H1 (cell line): ENCODE data around the gene MTFR1L. TPM values are rescaled to one million over a fixed set of nuclear protein-coding genes. Genes with fewer than 3 reads are reported as not detected.

Experiments
- CTCF ChIA-PET: fragments of 300-600 bp; sonication (Branson Sonifier 250); formaldehyde crosslinking; loops from one replicate; lab custom pipeline; 2021; ENCODE audit not compliant: partially characterized antibody; lab: Charles Lee
- POLR2A ChIA-PET: fragments of 300-600 bp; sonication (Branson Sonifier 250); formaldehyde crosslinking; loops from one replicate; lab custom pipeline; 2021; ENCODE audit warnings: inconsistent platforms; ENCODE audit not compliant: partially characterized antibody; lab: Charles Lee
- DNase-seq, 2 experiments: peaks; one replicate each; pipeline versions ENCODE4 v3.0.0 to v3.0.0-alpha.2; 2010 to 2022; ENCODE audit warnings: low spot score in 2 of 2, low read depth in 1 of 2, mixed read lengths in 1 of 2
- FAIRE-seq: peaks from 2 replicates; lab custom pipeline; 2011; peaks lifted over from hg19 to GRCh38; lab: Jason Lieb, UNC
- H2AFZ ChIP-seq: 2 replicates; pipeline ENCODE4 v1.8.1; 2012; ENCODE audit warnings: low read length, inconsistent platforms
- H2AK5ac ChIP-seq: 2 replicates; pipeline ENCODE4 v1.6.1; 2013; ENCODE audit warnings: low read depth, low read length
- H2BK120ac ChIP-seq: replicated peaks from 2 replicates; pipeline ENCODE3; 2013; ENCODE audit warnings: low read depth, low read length, inconsistent platforms
- H2BK12ac ChIP-seq: 2 replicates; pipeline ENCODE4 v1.6.1; 2013; ENCODE audit warnings: low read depth, low read length
- H2BK15ac ChIP-seq: 2 replicates; pipeline ENCODE4 v1.6.1; 2013; ENCODE audit warnings: low read length
- H2BK20ac ChIP-seq: 2 replicates; pipeline ENCODE4 v1.6.1; 2013; ENCODE audit warnings: low read length
- H2BK5ac ChIP-seq: 2 replicates; pipeline ENCODE4 v1.6.1; 2013; ENCODE audit warnings: low read depth, low read length
- H3K14ac ChIP-seq: 2 replicates; pipeline ENCODE4 v1.6.1; 2013; ENCODE audit warnings: inconsistent platforms; ENCODE audit not compliant: insufficient read length
- H3K18ac ChIP-seq: 2 replicates; pipeline ENCODE4 v1.6.1; 2013; ENCODE audit warnings: low read length; ENCODE audit errors: extremely low read depth
- H3K23ac ChIP-seq: 2 replicates; pipeline ENCODE4 v1.6.1; 2013; ENCODE audit warnings: inconsistent platforms; ENCODE audit not compliant: insufficient read length
- H3K23me2 ChIP-seq: 2 replicates; pipeline ENCODE4 v1.6.1; 2013; ENCODE audit warnings: low read depth, low read length
- H3K27ac ChIP-seq: 2 replicates; pipeline ENCODE4 v1.6.1; 2011; ENCODE audit warnings: low read depth, low read length, inconsistent platforms
- H3K27me3 ChIP-seq, 4 experiments: replicated peaks in 1 of 4; 1 replicate in 1 of 4; 2 replicates in 3 of 4; pipeline versions ENCODE4 v1.6.1 to v1.8.1; 2011 to 2013; ENCODE audit warnings: low read length in 3 of 4, mild to moderate bottlenecking in 3 of 4, inconsistent platforms in 2 of 4, mixed read lengths in 2 of 4, moderate library complexity in 1 of 4; ENCODE audit not compliant: control insufficient read depth in 3 of 4, insufficient read depth in 3 of 4; ENCODE audit errors: extremely low read depth in 1 of 4
- H3K36me3 ChIP-seq, 4 experiments: 2 replicates each; pipeline versions ENCODE4 v1.6.1 to v1.8.1; 2011 to 2013; ENCODE audit warnings: mild to moderate bottlenecking in 4 of 4, low read length in 3 of 4, moderate library complexity in 2 of 4, control low read depth in 1 of 4, inconsistent platforms in 1 of 4; ENCODE audit not compliant: insufficient read depth in 4 of 4, control insufficient read depth in 2 of 4
- H3K4ac ChIP-seq: replicated peaks from 2 replicates; pipeline ENCODE3; 2013; ENCODE audit warnings: low read length, low read depth, mixed read lengths, inconsistent platforms; ENCODE audit not compliant: insufficient read length
- H3K4me1 ChIP-seq, 4 experiments: replicated peaks in 1 of 4; 1 replicate in 1 of 4; 2 replicates in 3 of 4; pipeline versions ENCODE4 v1.6.1 to v1.8.1; 2011 to 2013; ENCODE audit warnings: low read length in 3 of 4, inconsistent platforms in 2 of 4, mixed read lengths in 1 of 4; ENCODE audit not compliant: insufficient read depth in 4 of 4, control insufficient read depth in 3 of 4
- H3K4me2 ChIP-seq, 2 experiments: 2 replicates each; pipeline versions ENCODE4 v1.6.1 to v1.8.1; 2011 to 2013; ENCODE audit warnings: low read depth in 2 of 2, low read length in 2 of 2, control low read depth in 1 of 2, inconsistent platforms in 1 of 2, mild to moderate bottlenecking in 1 of 2; ENCODE audit not compliant: insufficient read depth in 1 of 2
- H3K4me3 ChIP-seq, 4 experiments: fragments of 200-600, 300-600 bp in 1 of 4; sonication (generic), shearing (Covaris generic), sonication (Bioruptor Twin) in 1 of 4; 2 replicates each; pipeline versions ENCODE4 v1.5.1 to v1.8.1; 2011 to 2016; ENCODE audit warnings: low read length in 4 of 4, low read depth in 3 of 4, control low read depth in 2 of 4, inconsistent platforms in 2 of 4, mild to moderate bottlenecking in 2 of 4, mixed read lengths in 1 of 4, moderate library complexity in 1 of 4; ENCODE audit not compliant: insufficient read depth in 2 of 4; ENCODE audit errors: extremely low read depth in 1 of 4
- H3K56ac ChIP-seq: replicated peaks from 2 replicates; pipeline ENCODE3; 2013; ENCODE audit warnings: low read depth, mild to moderate bottlenecking, mixed read lengths, low read length, inconsistent platforms; ENCODE audit not compliant: insufficient read length
- H3K79me1 ChIP-seq: 2 replicates; pipeline ENCODE4 v1.6.1; 2013; ENCODE audit warnings: low read depth, low read length, control low read depth
- H3K79me2 ChIP-seq, 2 experiments: 2 replicates each; pipeline versions ENCODE4 v1.6.1 to v1.8.1; 2012 to 2013; ENCODE audit warnings: low read length in 2 of 2, mild to moderate bottlenecking in 2 of 2, inconsistent platforms in 1 of 2; ENCODE audit not compliant: insufficient read depth in 2 of 2, control insufficient read depth in 1 of 2
- H3K9ac ChIP-seq, 4 experiments: replicated peaks in 1 of 4; 1 replicate in 1 of 4; 2 replicates in 3 of 4; pipeline versions ENCODE4 v1.6.1 to v1.8.1; 2011 to 2013; ENCODE audit warnings: low read depth in 3 of 4, low read length in 3 of 4, control low read depth in 2 of 4, mild to moderate bottlenecking in 2 of 4, moderate library complexity in 2 of 4, inconsistent platforms in 1 of 4; ENCODE audit errors: extremely low read depth in 1 of 4
- H3K9me3 ChIP-seq, 2 experiments: 2 replicates each; pipeline versions ENCODE4 v1.6.1 to v1.8.1; 2012 to 2013; ENCODE audit warnings: mild to moderate bottlenecking in 2 of 2, moderate library complexity in 2 of 2, control low read depth in 1 of 2, inconsistent platforms in 1 of 2, low read depth in 1 of 2, low read length in 1 of 2, mixed read lengths in 1 of 2; ENCODE audit not compliant: insufficient read depth in 2 of 2
- H4K20me1 ChIP-seq, 2 experiments: replicated peaks in 1 of 2; 2 replicates each; pipeline versions ENCODE3 to v1.8.1; 2011 to 2013; ENCODE audit warnings: inconsistent platforms in 2 of 2, low read length in 2 of 2, mild to moderate bottlenecking in 1 of 2; ENCODE audit not compliant: insufficient read depth in 2 of 2, control insufficient read depth in 1 of 2
- H4K5ac ChIP-seq: 2 replicates; pipeline ENCODE4 v1.6.1; 2013; ENCODE audit warnings: low read length, low read depth, mixed read lengths, inconsistent platforms; ENCODE audit not compliant: insufficient read length
- H4K8ac ChIP-seq: 2 replicates; pipeline ENCODE4 v1.8.0; 2013; ENCODE audit warnings: mild to moderate bottlenecking, moderate library complexity, low read length, inconsistent platforms; ENCODE audit not compliant: insufficient read depth; ENCODE audit errors: extremely low read depth
- H4K91ac ChIP-seq: replicated peaks from 2 replicates; pipeline ENCODE3; 2013; ENCODE audit warnings: low read length, mixed read lengths, inconsistent platforms; ENCODE audit not compliant: insufficient read length
- BACH1 ChIP-seq: IDR thresholded peaks from 2 replicates; pipeline ENCODE4 v1.6.1; 2012; ENCODE audit warnings: low read length, improper control_type of control experiment
- BCL11A ChIP-seq, 2 experiments: IDR thresholded peaks; one replicate each; pipeline ENCODE4 v1.6.1; 2011; ENCODE audit warnings: low read depth in 2 of 2, low read length in 2 of 2, mild to moderate bottlenecking in 2 of 2
- CHD2 ChIP-seq: IDR thresholded peaks from 2 replicates; pipeline ENCODE4 v1.6.1; 2012; ENCODE audit warnings: low read length, improper control_type of control experiment
- EGR1 ChIP-seq: IDR thresholded peaks from 2 replicates; pipeline ENCODE4 v1.6.1; 2011; ENCODE audit warnings: low read depth, low read length, borderline replicate concordance
- GABPA ChIP-seq: IDR thresholded peaks from 2 replicates; pipeline ENCODE4 v1.6.1; 2011; ENCODE audit warnings: mild to moderate bottlenecking, low read length, moderate library complexity, borderline replicate concordance; ENCODE audit not compliant: insufficient read depth
- HDAC6 ChIP-seq: IDR thresholded peaks from one replicate; pipeline ENCODE4 v1.7.1; 2012; ENCODE audit warnings: low read depth, mild to moderate bottlenecking, inconsistent platforms, low read length, moderate library complexity
- JUN ChIP-seq: IDR thresholded peaks from 2 replicates; pipeline ENCODE4 v1.6.1; 2011; ENCODE audit warnings: low read depth, mild to moderate bottlenecking, improper control_type of control experiment, low read length
- KDM4A ChIP-seq: IDR thresholded peaks from one replicate; pipeline ENCODE4 v1.7.1; 2012; ENCODE audit warnings: low read depth, mild to moderate bottlenecking, moderate library complexity, low read length, inconsistent platforms; ENCODE audit not compliant: severe bottlenecking
- PHF8 ChIP-seq: fragments of 200-600 bp; sonication (generic); conservative IDR thresholded peaks from 2 replicates; pipeline ENCODE4 v1.7.1; 2012; ENCODE audit warnings: low read depth, mild to moderate bottlenecking, inconsistent platforms, low read length, moderate library complexity
- POLR2A ChIP-seq, 2 experiments: IDR thresholded peaks; 1 replicate in 1 of 2; 2 replicates in 1 of 2; pipeline ENCODE4 v1.6.1; 2011; ENCODE audit warnings: low read depth in 2 of 2, low read length in 2 of 2, mild to moderate bottlenecking in 2 of 2; ENCODE audit errors: control extremely low read depth in 1 of 2
- SIN3A ChIP-seq, 2 experiments: IDR thresholded peaks in 1 of 2; conservative IDR thresholded peaks in 1 of 2; 2 replicates each; pipeline ENCODE4 v1.6.1; 2011 to 2012; ENCODE audit warnings: low read length in 2 of 2, improper control_type of control experiment in 1 of 2, low read depth in 1 of 2, mild to moderate bottlenecking in 1 of 2
- TAF1 ChIP-seq: IDR thresholded peaks from 2 replicates; pipeline ENCODE4 v1.6.1; 2011; ENCODE audit warnings: mild to moderate bottlenecking, low read depth, low read length
- YY1 ChIP-seq: IDR thresholded peaks from 2 replicates; pipeline ENCODE4 v1.6.1; 2011; ENCODE audit warnings: low read depth, mild to moderate bottlenecking, low read length
- ZNF274 ChIP-seq: IDR thresholded peaks from 2 replicates; pipeline ENCODE4 v1.7.0; 2012; ENCODE audit warnings: low read length, borderline replicate concordance; ENCODE audit errors: extremely low read depth
- WGBS, 2 experiments: shearing (Covaris generic) in 1 of 2; methylation state at CpG; one replicate each; pipeline versions ENCODE4 v1.1.6 to v1.1.7; 2013 to 2015; ENCODE audit warnings: low lambda C conversion rate in 2 of 2, mixed read lengths in 2 of 2, inconsistent platforms in 1 of 2, low coverage in 1 of 2, missing lambda C conversion rate in 1 of 2; ENCODE audit not compliant: insufficient replicate concordance in 2 of 2, insufficient coverage in 1 of 2, insufficient read length in 1 of 2; ENCODE audit errors: extremely low coverage in 1 of 2, missing lambda C conversion rate in 1 of 2; 5-methylcytosine and 5-hydroxymethylcytosine counted together
- polyA plus RNA-seq, 7 experiments: library from polyadenylated mRNA; depleted of rRNA in 3 of 7; stranded (reverse) in 5 of 7; unstranded in 2 of 7; fragments of >200 nt in 5 of 7; fragments of 200-250 nt in 2 of 7; gene quantifications; 1 replicate in 5 of 7; 2 replicates in 1 of 7; 4 replicates in 1 of 7; pipeline versions ENCODE4 v1.2.1 to v1.2.3, GENCODE V29; 2011 to 2013; ENCODE audit warnings: missing spikeins in 2 of 7, mixed read lengths in 2 of 7
- total RNA-seq: library from RNA; stranded (reverse); fragmentation: NEBNext Ultra II Directional; extraction: Animal tissue kit (Norgen Biotek cat#: 25700); gene quantifications from 2 replicates; pipeline ENCODE4 v1.2.1, GENCODE V29; 2021

MTFR1L gene
- total and polyA plus RNA-seq, 2 of the 8 experiments (the other 6 are each of a cell fraction or from before 2014, with no cell fraction given) = 20.8 to 23.1 TPM

- H3K79me2 ChIP-seq = no peaks in the 10 kb centered on the region
- H3K14ac ChIP-seq = no peak overlapping the region
- H2BK5ac ChIP-seq = no peak overlapping the region
- H2BK12ac ChIP-seq = no peak overlapping the region
- no peak overlapping the region for H4K5ac ChIP-seq
- H2AK5ac ChIP-seq = peak overlapping the region; percentile 79; the same call in 1 of the 2 replicates
- no peak overlapping the region for H3K4me2 ChIP-seq
- H3K9me3 ChIP-seq = no peaks in the 10 kb centered on the region
- DNase-seq = peak in 1 of 2 experiments; percentile 84
- no peak overlapping the region for H4K91ac ChIP-seq
- no peak overlapping the region for H2BK120ac ChIP-seq
- no peak overlapping the region for H3K23ac ChIP-seq
- H3K9ac ChIP-seq = no peak overlapping the region
- H2BK15ac ChIP-seq = peak overlapping the region; percentile 13; the same call in 1 of the 2 replicates
- no peaks in the 10 kb centered on the region for H3K79me1 ChIP-seq
- no peak overlapping the region for H4K8ac ChIP-seq
- no peak overlapping the region for H2AFZ ChIP-seq
- no peak overlapping the region for H3K4ac ChIP-seq
- H3K27me3 ChIP-seq = peaks cover 0 to 2% (median under 1%) of the 10 kb centered on the region in 4 experiments; a peak in 3 of 7 replicates
- ChIA-PET POLR2A (interaction anchor here (1.0 to 1.4 kb wide), 4 partner anchors 12 to 225 kb away, joined by 3 to 6 read pairs (median 4); no protein-coding TSS in a partner anchor), CTCF (interaction anchor here (0.6 to 8.3 kb wide), 46 partner anchors 11 to 333 kb away, joined by 3 to 83 read pairs (median 5); no protein-coding TSS in a partner anchor)
- 0 out of 8 replicates have a peak, but pooled peaks cover 0 to 4% (median 0%) of the 10 kb centered on the region in 4 experiments for H3K36me3 ChIP-seq
- H3K4me3 ChIP-seq = no peak overlapping the region
- WGBS, 2 experiments = 61% methylated on average over 5 of the region's 8 CpGs; no CpG with 5 or more reads in 1 of the 2 experiments
- peaks cover 4 to 14% (median 11%) of the 10 kb centered on the region in 4 experiments; a peak in 6 of 7 replicates for H3K4me1 ChIP-seq
- peaks cover 0 to 4% of the 10 kb centered on the region in 2 experiments for H4K20me1 ChIP-seq
- no peak overlapping the region for H3K56ac ChIP-seq
- H2BK20ac ChIP-seq = peak overlapping the region; percentile 82; the same call in 1 of the 2 replicates
- H3K27ac ChIP-seq = no peak overlapping the region
- H3K18ac ChIP-seq = no peak overlapping the region
- H3K23me2 ChIP-seq = peaks cover 9% of the 10 kb centered on the region; the same call in 1 of the 2 replicates
- peak; percentile 55 for FAIRE-seq
- TF ChIP-seq PHF8 (no peak), JUN (no peak), GABPA (no peak), ZNF274 (no peak), BACH1 (no peak), POLR2A (IDR thresholded peaks at IDR 0.05; ENCODE audit: control extremely low read depth in 1 of 2, low read depth in 2 of 2, low read length in 2 of 2) (no peak), HDAC6 (no peak), KDM4A (no peak), TAF1 (0 out of 2 replicates have a peak, but pooled peaks have one; percentile 16), YY1 (no peak), EGR1 (no peak), SIN3A (conservative IDR thresholded peaks at IDR 0.05 in 1 of 2, IDR thresholded peaks at IDR 0.05 in 1 of 2; ENCODE audit: low read depth in 1 of 2, low read length in 2 of 2) (0 out of 4 replicates have a peak, but pooled peaks of 1 of the 2 experiments have one; percentile 56), BCL11A (IDR thresholded peaks at IDR 0.05; ENCODE audit: low read depth in 2 of 2, low read length in 2 of 2) (no peak), CHD2 (no peak)
Measured at GRCh38 chr1:25797939-25798338, 21.8 kb upstream of the MTFR1L start.
